Loucy (cell line): Measurements from ENCODE around the gene UNKL.

ENCODE experiments used
- H2AFZ ChIP-seq: fragments of 200-600 bp; sonication (generic); 2 replicates; pipeline ENCODE4 v1.6.0; 2016; ENCODE audit warnings: antibody characterized with exemption, mild to moderate bottlenecking, low read length, moderate library complexity
- H3F3A ChIP-seq: fragments of 200-600 bp; 2 replicates; pipeline ENCODE4 v1.6.0; 2016; ENCODE audit warnings: antibody characterized with exemption, low read depth, mild to moderate bottlenecking
- H3K27me3 ChIP-seq: fragments of 200-600 bp; sonication (generic); 2 replicates; pipeline ENCODE4 v1.6.1; 2014; ENCODE audit warnings: low read length, mild to moderate bottlenecking; ENCODE audit not compliant: insufficient read depth, poor library complexity, severe bottlenecking
- H3K36me3 ChIP-seq: fragments of 200-600 bp; sonication (generic); 2 replicates; pipeline ENCODE4 v1.6.1; 2016; ENCODE audit warnings: low read length; ENCODE audit not compliant: insufficient read depth
- H3K4me1 ChIP-seq: fragments of 200-600 bp; sonication (generic); 2 replicates; pipeline ENCODE4 v1.5.1; 2014; ENCODE audit warnings: low read length, mild to moderate bottlenecking; ENCODE audit not compliant: insufficient read depth, poor library complexity, severe bottlenecking
- H3K4me2 ChIP-seq: fragments of 200-600 bp; sonication (generic); 2 replicates; pipeline ENCODE4 v1.6.0; 2014; ENCODE audit warnings: antibody characterized with exemption, low read length, low read depth, mild to moderate bottlenecking; ENCODE audit not compliant: poor library complexity, severe bottlenecking
- H3K4me3 ChIP-seq: fragments of 200-600 bp; sonication (generic); 2 replicates; pipeline ENCODE4 v1.5.1; 2014; ENCODE audit warnings: low read length, mild to moderate bottlenecking, mixed read lengths; ENCODE audit not compliant: poor library complexity, severe bottlenecking
- H3K79me2 ChIP-seq: fragments of 200-600 bp; sonication (generic); 2 replicates; pipeline ENCODE4 v1.6.1; 2014; ENCODE audit warnings: low read length; ENCODE audit not compliant: insufficient read depth
- H3K9ac ChIP-seq: fragments of 200-600 bp; sonication (generic); 2 replicates; pipeline ENCODE4 v1.6.0; 2014; ENCODE audit warnings: mild to moderate bottlenecking, low read depth, low read length, moderate library complexity; ENCODE audit not compliant: poor library complexity, severe bottlenecking
- H3K9me2 ChIP-seq: fragments of 200-600 bp; sonication (generic); replicated peaks from 2 replicates; pipeline ENCODE4 v1.6.1; 2016; ENCODE audit warnings: low read depth, low read length, mixed read lengths
- H3K9me3 ChIP-seq: fragments of 200-600 bp; sonication (generic); 2 replicates; pipeline ENCODE4 v1.6.1; 2014; ENCODE audit warnings: mild to moderate bottlenecking, antibody characterized with exemption, low read length, low read depth; ENCODE audit not compliant: insufficient read depth
- H4K20me1 ChIP-seq: fragments of 200-600 bp; sonication (generic); 2 replicates; pipeline ENCODE4 v1.6.0; 2014; ENCODE audit warnings: antibody characterized with exemption, low read length, mild to moderate bottlenecking; ENCODE audit not compliant: insufficient read depth, poor library complexity, severe bottlenecking
- CTCF ChIP-seq: fragments of 200-600 bp; sonication (generic); conservative IDR thresholded peaks from 2 replicates; pipeline ENCODE4 v1.5.1; 2014; ENCODE audit warnings: mild to moderate bottlenecking, antibody characterized with exemption, low read length
- EZH2phosphoT487 ChIP-seq: fragments of 200-600 bp; IDR thresholded peaks from 2 replicates; pipeline ENCODE4 v1.6.1; 2018; ENCODE audit warnings: antibody characterized with exemption, mild to moderate bottlenecking, moderate library complexity, borderline replicate concordance

Gene UNKL

GRCh38 chr16:1454561-1454960, 40.1 kb upstream of the UNKL start:
- Histone ChIP-seq H3K27me3 (no peaks in the 10 kb centered on the region), H3K4me2 (no peak overlapping the region), H2AFZ (no peak overlapping the region), H3K9me2 (no peaks in the 10 kb centered on the region), H3K36me3 (no peaks in the 10 kb centered on the region), H3K9me3 (no peaks in the 10 kb centered on the region), H3K9ac (no peak overlapping the region), H3F3A (no peaks in the 10 kb centered on the region), H3K79me2 (no peaks in the 10 kb centered on the region), H3K4me1 (no peaks in the 10 kb centered on the region), H3K4me3 (no peak overlapping the region), H4K20me1 (no peaks in the 10 kb centered on the region)
- no peak for TF ChIP-seq EZH2phosphoT487

GRCh38 chr16:1453316-1453715, 38.8 kb upstream of the UNKL start:
- Histone ChIP-seq H3K79me2 (no peaks in the 10 kb centered on the region), H3K4me2 (no peak overlapping the region), H3K9ac (no peak overlapping the region), H4K20me1 (no peaks in the 10 kb centered on the region), H3K4me3 (no peak overlapping the region), H3K9me3 (no peaks in the 10 kb centered on the region), H3K9me2 (no peaks in the 10 kb centered on the region), H2AFZ (no peak overlapping the region), H3K4me1 (no peaks in the 10 kb centered on the region), H3K27me3 (no peaks in the 10 kb centered on the region), H3K36me3 (no peaks in the 10 kb centered on the region), H3F3A (no peaks in the 10 kb centered on the region)
- TF ChIP-seq CTCF (no peak), EZH2phosphoT487 (no peak)

DNA sequence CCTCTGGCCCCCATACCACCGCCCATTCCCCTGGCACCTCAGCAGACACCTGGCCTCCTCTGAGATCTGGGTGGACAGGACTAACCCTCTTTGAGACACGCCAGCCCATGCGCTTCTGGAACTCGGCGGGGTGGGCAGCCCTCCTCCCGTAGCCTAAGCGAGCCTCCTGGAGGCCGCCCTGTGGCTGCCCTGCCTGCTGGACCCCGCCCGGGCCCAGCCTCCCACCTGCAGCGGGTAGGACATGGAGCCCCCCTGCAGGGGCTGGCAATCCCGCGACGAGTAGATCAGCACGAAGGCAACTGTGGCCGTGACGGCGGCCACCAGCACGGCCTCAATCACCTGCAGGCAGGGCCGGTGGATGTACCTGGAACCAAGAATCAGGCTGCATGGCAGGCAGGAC, 38.0 kb upstream of the UNKL start:
- H3K4me3 ChIP-seq = no peak overlapping the region
- H3F3A ChIP-seq = no peaks in the 10 kb centered on the region
- TF ChIP-seq CTCF (no peak), EZH2phosphoT487 (no peak)
- no peaks in the 10 kb centered on the region for H4K20me1 ChIP-seq
- no peaks in the 10 kb centered on the region for H3K79me2 ChIP-seq
- no peak overlapping the region for H3K4me2 ChIP-seq
- no peaks in the 10 kb centered on the region for H3K9me2 ChIP-seq
- H3K9ac ChIP-seq = no peak overlapping the region
- no peaks in the 10 kb centered on the region for H3K36me3 ChIP-seq
- no peaks in the 10 kb centered on the region for H3K4me1 ChIP-seq
- H2AFZ ChIP-seq = no peak overlapping the region
- no peaks in the 10 kb centered on the region for H3K27me3 ChIP-seq
- H3K9me3 ChIP-seq = no peaks in the 10 kb centered on the region

- no peaks in the 10 kb centered on the region for H3K9me2 ChIP-seq
- no peak overlapping the region for H3K9ac ChIP-seq
- H2AFZ ChIP-seq = no peak overlapping the region
- no peak overlapping the region for H3K4me2 ChIP-seq
- no peaks in the 10 kb centered on the region for H3F3A ChIP-seq
- H3K4me1 ChIP-seq = no peaks in the 10 kb centered on the region
- H3K9me3 ChIP-seq = no peaks in the 10 kb centered on the region
- no peaks in the 10 kb centered on the region for H3K79me2 ChIP-seq
- H3K27me3 ChIP-seq = no peaks in the 10 kb centered on the region
- TF ChIP-seq EZH2phosphoT487 (no peak), CTCF (no peak)
- no peak overlapping the region for H3K4me3 ChIP-seq
- H3K36me3 ChIP-seq = no peaks in the 10 kb centered on the region
- no peaks in the 10 kb centered on the region for H4K20me1 ChIP-seq
These were observed 37.3 kb upstream of the UNKL start for GRCh38 chr16:1451702-1452392.
